Endometrial microvascular endothelial cells (primary cell): ENCODE measurements around the gene TSPEAR. TPM values are rescaled to one million over a fixed set of nuclear protein-coding genes. Genes with fewer than 3 reads are reported as not detected.
"Not testable (repeated sequence)": the region's sequence is repeated elsewhere in the genome, so short reads cannot be mapped to it uniquely, and the experiment has no call there.

ENCODE experiments used
- in situ Hi-C: cut with HindIII; loops from 2 replicates; pipeline ENCODE4 v1.10.0; 2017; ENCODE audit warnings: low sequenced_read_pairs, low pct_unique_long_range_greater_than_20kb; ENCODE audit errors: inconsistent ontology term
- total RNA-seq: library from RNA; depleted of rRNA; stranded (reverse); fragments of >200 nt; gene quantifications from one replicate; pipeline ENCODE4 v1.2.3, GENCODE V29; 2015; ENCODE audit errors: inconsistent ontology term

TSPEAR gene
- total RNA-seq, 1 donor from 2014 or later: not detected

DNA sequence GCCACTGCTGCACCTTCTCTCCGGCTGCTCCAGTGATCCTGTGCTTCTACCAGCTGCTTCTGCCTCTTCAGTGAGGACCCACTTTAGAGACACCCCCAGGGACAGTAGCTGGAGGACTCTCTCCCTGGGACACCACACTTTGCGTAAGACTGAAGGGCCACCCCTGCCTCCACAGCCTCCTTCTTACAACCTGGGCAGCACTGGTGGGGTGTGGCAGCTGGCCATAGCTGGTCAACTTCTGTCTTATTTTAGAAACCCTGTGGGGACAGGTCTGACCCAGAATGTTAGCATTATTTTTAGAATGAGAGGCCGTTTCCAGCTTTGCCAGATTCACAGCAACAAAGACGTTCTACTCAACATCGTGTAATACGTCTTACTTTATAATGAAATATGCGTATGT is 85.6 kb downstream of the TSPEAR start:
- in situ Hi-C loops: no loop called here

GRCh38 chr21:44623575-44623974 is 87.8 kb downstream of the TSPEAR start:
- in situ Hi-C loops: no loop called here

- in situ Hi-C loops: no loop called here
Measured at GRCh38 chr21:44619886-44620285, 91.5 kb downstream of the TSPEAR start.

- in situ Hi-C loops: no loop called here
Measured at GRCh38 chr21:44618909-44619308, 92.5 kb downstream of the TSPEAR start.

GRCh38 chr21:44618504-44618903 is 92.9 kb downstream of the TSPEAR start:
- in situ Hi-C loops: no loop called here

GRCh38 chr21:44617071-44617501 is 94.3 kb downstream of the TSPEAR start:
- in situ Hi-C loops: no loop called here

- in situ Hi-C loops: no loop called here
Measured at GRCh38 chr21:44616591-44616926, 94.8 kb downstream of the TSPEAR start.

DNA sequence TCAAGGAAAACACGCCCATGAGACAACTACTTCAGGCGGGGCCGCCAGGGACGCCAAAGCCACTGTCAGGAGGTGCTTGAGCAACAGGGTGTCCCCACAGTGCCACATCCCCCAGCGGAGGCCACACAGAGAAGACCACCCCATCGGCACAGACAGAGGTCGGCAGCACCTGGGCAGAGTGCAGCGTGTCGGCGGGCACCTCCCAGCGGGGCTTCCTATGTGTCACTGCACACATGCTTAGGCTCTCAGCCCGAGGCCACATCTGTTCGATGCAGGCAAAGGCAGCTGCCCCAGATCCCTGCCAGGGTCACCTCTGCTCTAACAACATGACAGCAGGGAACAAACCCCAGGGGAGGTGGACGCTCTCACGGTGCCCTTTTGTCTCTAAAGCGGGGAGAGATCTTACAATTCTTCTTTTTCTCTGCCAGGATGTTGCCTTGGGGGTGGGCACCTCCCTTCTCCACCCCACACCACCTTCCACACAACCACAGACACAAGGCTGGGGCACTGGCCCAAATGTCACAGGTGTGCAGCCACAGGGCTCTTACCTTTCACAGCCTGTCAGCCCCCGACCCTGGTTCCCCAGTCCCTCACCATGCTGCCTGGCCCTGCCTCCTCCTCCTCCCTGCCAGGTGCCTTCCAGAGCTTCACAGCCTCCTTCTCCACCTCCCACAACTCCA is 95.3 kb downstream of the TSPEAR start:
- in situ Hi-C loops: no loop called here

DNA sequence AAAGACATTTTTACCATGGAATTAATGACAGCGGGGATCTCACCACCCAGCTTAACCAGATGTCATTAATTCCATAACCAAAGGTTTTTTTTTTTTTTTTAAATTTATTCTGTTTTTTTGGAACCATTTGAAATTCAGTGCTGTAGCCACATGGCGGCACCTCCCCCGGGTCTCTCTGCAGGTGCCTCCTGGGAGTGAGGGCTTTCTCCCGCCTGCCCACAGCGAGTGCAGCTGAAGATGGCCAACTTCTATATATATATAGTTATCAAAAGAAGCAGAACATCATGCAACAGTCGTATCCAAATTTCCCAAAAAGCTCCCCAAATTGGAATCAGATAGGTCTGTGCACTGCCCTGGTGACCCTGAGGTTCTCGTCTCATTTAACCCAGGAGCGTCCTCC is 95.9 kb downstream of the TSPEAR start:
- in situ Hi-C loops: no loop called here

DNA sequence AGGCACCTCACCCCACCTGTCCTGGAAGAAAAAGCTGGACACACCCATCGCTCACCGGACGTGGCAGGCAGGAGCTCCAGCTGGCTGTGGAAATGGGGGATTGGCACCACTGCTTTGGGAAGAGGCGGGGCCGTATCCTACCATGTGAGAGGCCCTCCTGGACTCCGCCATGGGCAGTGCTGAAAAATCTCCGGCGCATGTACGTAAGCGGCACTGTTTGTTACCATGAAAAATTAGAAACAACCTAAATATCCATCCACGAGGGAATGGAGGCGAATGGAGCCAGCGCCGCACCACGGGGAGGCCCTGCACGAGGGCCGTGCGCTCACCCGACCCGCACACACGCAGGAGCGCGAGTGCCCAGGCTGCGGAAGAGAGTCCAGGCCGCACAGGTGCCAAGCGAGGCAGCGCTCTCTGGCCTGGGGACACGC is 96.4 kb downstream of the TSPEAR start:
- in situ Hi-C loops: no loop called here

- in situ Hi-C loops: no loop called here
Measured at GRCh38 chr21:44614161-44614631, 97.2 kb downstream of the TSPEAR start.

DNA sequence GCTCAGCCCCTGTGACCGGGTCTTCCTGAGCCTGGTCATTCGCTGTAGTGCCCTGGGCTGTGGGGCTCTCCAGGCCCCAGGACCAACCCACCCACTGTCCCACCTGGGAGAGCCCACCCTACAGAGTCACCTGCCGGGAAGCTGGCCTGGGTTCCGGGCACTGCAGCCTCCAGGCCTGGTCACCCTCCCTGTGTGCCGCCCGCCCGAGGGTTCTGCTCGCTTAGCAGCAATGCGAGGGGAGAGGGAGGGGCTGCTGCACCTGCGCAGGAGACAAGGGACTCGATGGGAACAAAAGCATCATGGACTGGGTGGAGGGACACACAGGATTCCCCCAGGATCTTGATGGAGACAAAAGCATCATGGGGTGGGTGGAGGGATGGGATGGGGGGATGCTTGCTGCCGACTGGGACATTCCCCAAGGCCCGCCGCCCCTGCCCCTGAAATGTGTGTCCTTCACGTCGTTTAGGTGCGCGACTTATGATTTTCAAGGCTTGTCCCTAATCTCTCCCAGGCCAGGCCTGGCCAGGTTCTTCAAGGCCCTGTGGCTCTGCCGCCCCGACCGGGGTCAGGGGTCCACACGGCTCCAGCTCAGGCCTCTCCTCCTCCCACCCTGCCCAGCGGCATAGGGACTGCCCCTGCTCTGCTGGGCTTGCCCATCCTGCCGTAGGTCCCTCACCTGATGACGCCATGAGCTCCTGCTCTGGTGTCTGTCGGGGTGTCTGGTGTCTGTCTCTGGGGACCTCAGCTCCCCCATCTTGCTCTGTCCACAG is 97.8 kb downstream of the TSPEAR start:
- in situ Hi-C loops: no loop called here

DNA sequence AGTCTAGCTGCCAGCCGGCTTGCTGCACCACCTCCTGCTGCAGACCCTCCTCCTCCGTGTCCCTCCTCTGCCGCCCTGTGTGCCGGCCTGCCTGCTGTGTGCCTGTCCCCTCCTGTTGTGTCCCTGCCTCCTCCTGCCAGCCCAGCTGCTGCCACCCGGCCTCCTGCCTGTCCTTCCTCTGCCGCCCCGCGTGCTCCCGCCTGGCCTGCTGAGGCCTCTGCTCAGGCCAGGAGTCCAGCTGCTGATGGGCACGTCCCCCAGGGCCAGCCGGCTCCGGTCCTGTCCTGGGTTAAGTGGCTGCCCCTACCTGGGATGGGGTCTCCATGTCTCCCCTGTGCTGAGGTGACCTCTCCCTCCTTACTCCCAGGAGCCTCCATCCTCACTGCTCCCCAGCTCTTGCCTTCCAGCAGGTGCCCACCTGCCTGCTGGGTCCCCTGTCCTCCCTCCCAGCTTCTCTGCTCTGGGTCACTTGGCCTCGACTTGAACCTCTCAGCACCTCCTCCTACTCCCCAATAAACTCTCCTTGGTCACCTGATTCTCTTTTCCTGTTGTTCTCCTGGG is 98.6 kb downstream of the TSPEAR start:
- in situ Hi-C loops: no loop called here

DNA sequence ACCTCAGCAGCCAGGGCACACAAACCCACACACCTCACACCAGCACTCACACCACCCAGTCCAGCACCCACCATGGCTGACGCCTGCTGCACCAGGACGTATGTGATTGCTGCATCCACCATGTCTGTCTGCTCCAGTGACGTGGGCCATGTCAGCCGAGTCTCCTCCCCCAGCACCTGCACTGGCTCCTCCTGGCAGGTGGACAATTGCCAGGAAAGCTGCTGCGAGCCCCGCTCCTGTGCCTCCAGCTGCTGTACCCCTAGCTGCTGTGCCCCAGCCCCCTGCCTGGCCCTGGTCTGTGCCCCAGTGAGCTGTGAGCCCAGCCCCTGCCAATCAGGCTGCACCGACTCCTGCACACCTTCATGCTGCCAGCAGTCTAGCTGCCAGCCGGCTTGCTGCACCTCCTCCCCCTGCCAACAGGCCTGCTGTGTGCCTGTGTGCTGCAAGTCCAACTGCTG is 99.3 kb downstream of the TSPEAR start, which contains the start of gene KRTAP10-8:
KRTAP10-8 (plus strand) TSS at position 51 of the 458 bp plus-strand sequence; CDS start at position 73, 22 bp downstream.
- in situ Hi-C loops: no loop called here

DNA sequence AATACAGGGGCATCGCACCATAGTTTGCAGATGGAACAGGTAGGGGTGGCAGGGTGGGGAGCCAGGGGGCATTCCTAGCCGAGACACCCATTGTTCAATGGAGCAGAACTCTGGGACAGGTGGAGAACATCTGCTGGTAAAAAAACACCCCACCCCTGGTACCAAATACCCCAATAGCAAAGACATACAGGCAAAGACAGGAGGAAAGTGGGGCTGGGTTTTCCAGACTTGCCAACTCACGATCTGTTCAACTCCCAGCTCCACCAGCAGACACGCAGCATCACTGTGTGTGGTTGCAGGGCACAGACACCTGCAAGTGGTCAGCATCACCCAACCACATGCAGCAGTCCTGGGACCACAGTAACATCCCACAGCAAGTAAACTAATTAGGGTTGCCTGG is 99.8 kb downstream of the TSPEAR start:
- in situ Hi-C loops: no loop called here

DNA sequence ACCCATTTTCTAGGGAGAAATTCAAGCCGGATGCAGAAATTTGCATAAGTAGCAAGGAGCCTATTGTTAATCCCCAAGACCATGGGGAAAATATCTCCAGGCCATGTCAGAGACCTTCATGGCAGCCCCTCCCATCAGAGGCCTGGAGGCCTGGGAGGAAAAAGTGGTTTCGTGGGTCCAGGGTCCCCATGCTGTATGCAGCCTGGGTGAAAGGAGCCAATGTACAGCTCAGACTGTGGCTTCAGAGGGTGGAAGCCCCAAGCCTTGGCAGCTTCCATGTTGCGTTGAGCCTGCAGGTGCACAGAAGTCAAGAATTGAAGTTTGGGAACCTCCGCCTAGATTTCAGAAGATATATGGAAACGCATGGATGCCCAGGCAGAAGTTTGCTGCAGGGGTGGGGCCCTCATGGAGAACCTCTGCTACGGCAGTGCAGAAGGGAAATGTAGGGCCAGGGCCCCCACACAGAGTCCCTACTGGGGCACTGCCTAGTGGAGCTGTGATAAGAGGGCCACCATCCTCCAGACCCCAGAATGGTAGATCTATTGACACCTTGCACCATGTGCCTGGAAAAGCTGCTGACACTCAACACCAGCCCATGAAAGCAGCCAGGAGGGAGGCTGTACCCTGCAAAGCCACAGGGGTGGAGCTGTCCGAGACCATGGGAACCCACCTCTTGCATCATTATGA is 101.1 kb downstream of the TSPEAR start:
- in situ Hi-C loops: not testable (repeated sequence)

DNA sequence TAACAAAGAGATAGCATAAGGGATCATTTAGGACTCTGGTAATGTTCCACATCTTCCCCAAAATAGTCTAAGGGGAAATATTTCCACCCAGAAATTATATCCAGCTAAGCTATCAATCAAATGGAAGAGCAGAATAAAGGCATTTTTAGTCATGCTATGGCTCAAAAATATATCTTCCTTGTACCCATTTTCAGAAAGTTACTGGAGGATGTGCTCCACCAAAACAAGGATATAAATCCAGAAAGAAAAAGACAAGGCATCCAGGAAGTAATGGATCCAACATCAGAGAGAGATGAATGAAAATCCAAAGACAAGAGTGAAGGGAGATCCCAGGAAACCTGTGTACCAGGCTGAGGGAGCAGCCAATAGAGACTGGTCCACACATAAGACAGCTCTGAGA is 102.2 kb downstream of the TSPEAR start:
- in situ Hi-C loops: no loop called here

DNA sequence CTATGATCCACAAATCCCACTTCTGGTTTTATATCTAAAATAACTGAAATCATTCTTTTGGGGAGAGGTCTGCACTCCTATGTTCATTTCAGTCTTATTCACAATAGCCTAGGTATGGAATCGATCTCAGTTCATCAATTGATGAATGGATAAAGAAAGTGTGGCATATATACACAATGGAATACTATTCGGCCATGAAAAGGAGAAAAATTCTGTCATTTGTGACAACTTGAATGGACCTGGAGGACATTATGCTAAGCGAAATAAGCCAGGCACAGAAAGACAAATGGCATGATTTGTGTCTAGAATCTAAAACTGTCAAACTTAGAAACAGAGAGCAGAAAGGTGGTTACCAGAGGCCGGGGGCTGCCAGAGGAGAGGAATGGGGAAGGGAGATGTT is 104.9 kb downstream of the TSPEAR start:
- in situ Hi-C loops: no loop called here

GRCh38 chr21:44603911-44604310 is 107.5 kb downstream of the TSPEAR start:
- in situ Hi-C loops: no loop called here
